ENCODE results near the gene VAMP8. TPM values are rescaled to one million over a fixed set of nuclear protein-coding genes. Genes with fewer than 3 reads are reported as not detected.
"Not testable (repeated sequence)": the region's sequence is repeated elsewhere in the genome, so short reads cannot be mapped to it uniquely, and the experiment has no call there.

The VAMP8 gene
- total RNA-seq, 1 experiment from 2014 or later, result 51.3 TPM

GRCh38 chr2:85554980-85555612 lies 22.3 kb upstream of the VAMP8 start:
- peaks cover 42% of the 10 kb centered on the region for H3K36me3 ChIP-seq
- no peaks in the 10 kb centered on the region for H3K9me3 ChIP-seq (replicated peaks)
- H3K4me1 ChIP-seq, result peaks cover 5% of the 10 kb centered on the region
- no peak overlapping the region for H3K4me3 ChIP-seq
- H3K27ac ChIP-seq, result peak overlapping the region; percentile 26; the same call in 1 of the 2 replicates
- peak in 1 of 2 experiments; percentile 42 for DNase-seq
- no peaks in the 10 kb centered on the region for H3K27me3 ChIP-seq

- peaks cover 25% of the 10 kb centered on the region for H3K36me3 ChIP-seq
- H3K9me3 ChIP-seq (replicated peaks), result no peaks in the 10 kb centered on the region
- no peak overlapping the region for H3K4me3 ChIP-seq
Observed at GRCh38 chr2:85557130-85557529, 20.3 kb upstream of the VAMP8 start.

DNA sequence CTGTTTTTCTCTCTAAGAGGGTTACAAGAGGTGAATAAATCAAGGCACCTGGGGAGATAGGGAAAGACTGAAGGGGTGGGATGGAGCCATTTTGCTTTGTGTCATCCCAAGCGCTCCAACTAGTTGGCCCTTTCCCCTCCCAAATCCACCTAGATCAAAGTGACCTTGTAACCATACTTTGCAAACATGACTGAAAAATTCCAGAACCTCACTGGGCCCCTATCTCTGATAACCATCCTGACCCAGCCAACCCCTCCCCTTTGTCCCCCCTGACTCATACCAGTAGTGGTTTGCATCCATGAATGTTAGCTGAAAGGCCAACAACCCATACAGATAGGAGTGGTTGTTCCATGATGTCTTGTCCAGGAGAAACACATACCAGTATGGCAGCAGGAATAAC lies 19.2 kb upstream of the VAMP8 start:
- Histone ChIP-seq H3K36me3 (peaks cover 19% of the 10 kb centered on the region), H3K9me3 (replicated peaks) (no peaks in the 10 kb centered on the region), H3K4me1 (no peaks in the 10 kb centered on the region), H3K4me3 (no peak overlapping the region), H3K27me3 (no peaks in the 10 kb centered on the region), H3K27ac (no peak overlapping the region)
- no peak for DNase-seq

More at GRCh38 chr2:85557130-85557529, 20.3 kb upstream of the VAMP8 start:
- H3K27me3 ChIP-seq, result no peaks in the 10 kb centered on the region
- no peak for DNase-seq
- H3K27ac ChIP-seq, result no peak overlapping the region
- no peaks in the 10 kb centered on the region for H3K4me1 ChIP-seq

- H3K27ac ChIP-seq; DNase-seq; H3K9me3 ChIP-seq (replicated peaks); H3K4me1 ChIP-seq; H3K27me3 ChIP-seq: not testable (repeated sequence)
- H3K36me3 ChIP-seq, result peaks cover 12% of the 10 kb centered on the region; the same call in 1 of the 2 replicates
- peak overlapping the region; percentile 73 for H3K4me3 ChIP-seq
Observed at GRCh38 chr2:85560403-85560726, 17.0 kb upstream of the VAMP8 start.

GRCh38 chr2:85560812-85561279 lies 16.5 kb upstream of the VAMP8 start:
- H3K27me3 ChIP-seq, result no peaks in the 10 kb centered on the region
- no peaks in the 10 kb centered on the region for H3K9me3 ChIP-seq (replicated peaks)
- peak overlapping the region; percentile 65; the same call in 1 of the 2 replicates for H3K27ac ChIP-seq
- no peak for DNase-seq
- peaks cover 12% of the 10 kb centered on the region; the same call in 1 of the 2 replicates for H3K36me3 ChIP-seq
- peak overlapping the region; percentile 73 for H3K4me3 ChIP-seq
- H3K4me1 ChIP-seq, result no peaks in the 10 kb centered on the region

GRCh38 chr2:85561280-85562212 lies 15.8 kb upstream of the VAMP8 start, which contains the start of gene GGCX:
Gene GGCX, minus strand, starts transcription at chr2:85561493. Its CDS starts 65 bp downstream, at chr2:85561428.
- Histone ChIP-seq H3K27me3 (no peaks in the 10 kb centered on the region; the same call in 1 of the 2 replicates), H3K27ac (peak within 1 kb of the TSS; percentile 65), H3K4me1 (no peaks in the 10 kb centered on the region), H3K4me3 (peak within 1 kb of the TSS; percentile 73), H3K36me3 (peaks cover 12% of the 10 kb centered on the region; the same call in 1 of the 2 replicates), H3K9me3 (replicated peaks) (no peaks in the 10 kb centered on the region)
- DNase-seq, result peak; percentile 97 to 98

DNA sequence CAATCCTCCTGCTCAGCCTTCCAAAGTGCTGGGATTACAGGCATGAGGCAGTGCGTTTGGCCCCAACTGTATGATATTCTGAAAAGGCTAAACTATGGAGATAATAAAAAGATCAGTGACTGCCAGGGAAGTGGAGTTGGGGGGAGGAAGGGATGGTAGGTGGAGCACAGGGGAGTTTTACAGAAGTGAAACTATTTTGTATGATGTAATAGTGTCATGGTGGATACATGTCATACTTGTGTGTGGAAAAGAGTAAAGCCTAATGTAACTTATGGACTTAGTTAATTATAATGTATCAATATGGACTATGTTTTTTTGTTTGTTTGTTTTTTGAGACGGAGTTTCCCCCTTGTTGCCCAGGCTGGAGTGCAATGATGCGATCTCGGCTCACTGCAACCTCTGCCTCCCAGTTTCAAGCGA lies 13.2 kb upstream of the VAMP8 start:
- no peak for DNase-seq
- H3K36me3 ChIP-seq, result no peaks in the 10 kb centered on the region
- no peaks in the 10 kb centered on the region for H3K4me1 ChIP-seq
- no peak overlapping the region for H3K4me3 ChIP-seq
- H3K27ac ChIP-seq, result no peak overlapping the region
- peaks cover 3% of the 10 kb centered on the region; the same call in 1 of the 2 replicates for H3K27me3 ChIP-seq
- no peaks in the 10 kb centered on the region for H3K9me3 ChIP-seq (replicated peaks)

DNA sequence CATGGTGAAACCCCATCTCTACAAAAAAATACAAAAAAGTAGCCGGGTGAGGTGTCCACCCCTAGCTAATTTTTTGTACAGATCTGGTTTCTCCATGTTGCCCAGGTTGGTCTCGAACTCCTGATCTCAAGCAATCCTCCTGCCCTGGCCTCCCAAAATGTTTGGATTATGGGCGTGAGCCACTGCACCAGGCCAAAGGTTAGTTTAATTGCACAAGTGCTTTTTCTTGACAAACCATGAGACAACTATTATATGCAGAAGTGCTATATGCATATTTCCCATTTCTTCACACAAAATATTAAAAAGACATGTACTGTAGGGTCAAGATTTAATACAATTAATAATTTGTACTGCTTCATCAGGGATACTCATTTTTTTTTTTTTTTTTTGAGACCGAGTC lies 11.1 kb upstream of the VAMP8 start:
- H3K36me3 ChIP-seq, result no peaks in the 10 kb centered on the region

GRCh38 chr2:85575739-85576138 lies 1.6 kb upstream of the VAMP8 start:
- Histone ChIP-seq H3K4me3 (no peak overlapping the region), H3K27ac (no peak overlapping the region), H3K9me3 (replicated peaks) (no peaks in the 10 kb centered on the region), H3K27me3 (peaks cover 6% of the 10 kb centered on the region), H3K36me3 (no peaks in the 10 kb centered on the region), H3K4me1 (peaks cover 19% of the 10 kb centered on the region)
- no peak for DNase-seq

More for the DNA sequence above, 11.1 kb upstream of the VAMP8 start:
- DNase-seq, result no peak
- no peaks in the 10 kb centered on the region for H3K4me1 ChIP-seq
- no peak overlapping the region for H3K27ac ChIP-seq
- no peaks in the 10 kb centered on the region for H3K9me3 ChIP-seq (replicated peaks)
- H3K27me3 ChIP-seq, result peaks cover 11% of the 10 kb centered on the region
- H3K4me3 ChIP-seq, result no peak overlapping the region

- Histone ChIP-seq H3K9me3 (replicated peaks) (no peaks in the 10 kb centered on the region), H3K4me3 (peak overlapping the region; percentile 52), H3K27ac (peak overlapping the region; percentile 85), H3K27me3 (no peaks in the 10 kb centered on the region; the same call in 1 of the 2 replicates), H3K4me1 (peaks cover 19% of the 10 kb centered on the region), H3K36me3 (no peaks in the 10 kb centered on the region)
- DNase-seq, result no peak
Observed at GRCh38 chr2:85577063-85577385, 362 bp upstream of the VAMP8 start.

GRCh38 chr2:85578243-85579180 lies 1.1 kb downstream of the VAMP8 start:
- Histone ChIP-seq H3K4me3 (peak overlapping the region; percentile 52), H3K4me1 (peaks cover 19% of the 10 kb centered on the region), H3K9me3 (replicated peaks) (no peaks in the 10 kb centered on the region), H3K27me3 (no peaks in the 10 kb centered on the region), H3K27ac (peak overlapping the region; percentile 85), H3K36me3 (no peaks in the 10 kb centered on the region)
- DNase-seq, result peak; percentile 74 to 78

DNA sequence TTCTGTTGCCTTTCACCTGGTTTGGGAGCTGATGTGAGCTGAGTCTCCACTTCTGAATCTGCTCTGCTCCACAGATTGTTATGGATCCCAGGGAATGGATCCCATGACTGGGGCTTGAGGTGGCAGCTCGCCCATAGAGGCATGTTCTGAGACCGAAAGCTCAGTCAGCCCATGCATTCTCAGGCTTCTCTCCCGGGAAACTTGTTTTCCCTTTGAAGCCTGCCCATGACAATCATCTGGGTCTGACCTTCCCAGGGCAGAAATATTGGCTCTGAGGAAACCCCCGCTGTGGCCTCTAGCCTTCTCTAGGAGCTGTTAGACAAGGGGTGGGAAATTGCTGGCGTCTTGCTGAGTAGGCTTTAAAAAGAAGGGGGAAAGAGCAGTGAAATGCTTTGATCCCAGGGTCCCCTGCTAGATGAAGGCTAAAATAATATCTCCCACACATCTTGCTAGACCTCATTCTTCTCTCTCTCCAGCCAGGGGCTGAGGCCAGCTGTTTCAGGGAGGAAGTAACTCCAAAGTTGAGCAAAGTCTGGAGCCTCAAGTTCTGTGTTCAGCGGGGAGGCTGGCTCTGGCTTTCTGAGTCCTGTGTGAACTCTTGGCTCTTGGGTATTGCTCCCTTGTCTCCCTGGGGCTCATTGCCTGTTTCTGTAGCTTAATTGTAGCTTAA lies 2.0 kb downstream of the VAMP8 start:
- DNase-seq, result no peak
- Histone ChIP-seq H3K9me3 (replicated peaks) (no peaks in the 10 kb centered on the region), H3K4me3 (no peak overlapping the region), H3K4me1 (peaks cover 19% of the 10 kb centered on the region), H3K27ac (peak overlapping the region; percentile 85; the same call in 1 of the 2 replicates), H3K27me3 (no peaks in the 10 kb centered on the region), H3K36me3 (no peaks in the 10 kb centered on the region)

- Histone ChIP-seq H3K27ac (no peak overlapping the region), H3K27me3 (no peaks in the 10 kb centered on the region), H3K9me3 (replicated peaks) (no peaks in the 10 kb centered on the region), H3K4me1 (peaks cover 27% of the 10 kb centered on the region), H3K4me3 (no peak overlapping the region), H3K36me3 (no peaks in the 10 kb centered on the region)
- no peak for DNase-seq
Observed at GRCh38 chr2:85580206-85580605, 2.8 kb downstream of the VAMP8 start.

DNA sequence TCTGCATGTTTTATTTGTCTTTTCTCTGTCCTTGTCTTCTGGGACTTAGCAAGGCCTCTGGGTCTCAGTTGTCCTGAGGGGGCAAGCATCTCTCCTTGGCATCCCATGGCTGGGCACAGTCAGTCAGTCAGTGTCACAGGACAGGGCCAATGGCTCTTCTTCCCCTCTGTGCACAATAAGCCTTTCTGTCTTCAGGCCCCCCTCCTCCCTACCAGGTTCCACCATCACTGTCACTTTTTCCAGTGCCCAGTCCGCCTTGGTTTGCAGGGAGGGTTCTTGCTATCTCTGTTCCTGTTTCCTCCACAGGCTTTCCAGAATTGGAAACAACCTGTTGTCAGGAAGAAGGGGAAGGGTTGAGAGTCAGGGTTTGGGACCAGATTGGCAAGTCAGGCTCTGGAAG lies 5.1 kb downstream of the VAMP8 start:
- Histone ChIP-seq H3K9me3 (replicated peaks) (no peaks in the 10 kb centered on the region), H3K4me1 (peaks cover 31% of the 10 kb centered on the region), H3K27me3 (no peaks in the 10 kb centered on the region), H3K36me3 (no peaks in the 10 kb centered on the region), H3K27ac (no peak overlapping the region), H3K4me3 (no peak overlapping the region)
- no peak for DNase-seq

All from SJCRH30 (cell line).